Loucy (cell line): ENCODE measurements around the gene ZNF385B.

Experiments used
- H2AFZ ChIP-seq: fragments of 200-600 bp; sonication (generic); 2 replicates; pipeline ENCODE4 v1.6.0; 2016; ENCODE audit warnings: antibody characterized with exemption, mild to moderate bottlenecking, low read length, moderate library complexity
- H3F3A ChIP-seq: fragments of 200-600 bp; 2 replicates; pipeline ENCODE4 v1.6.0; 2016; ENCODE audit warnings: antibody characterized with exemption, low read depth, mild to moderate bottlenecking
- H3K27me3 ChIP-seq: fragments of 200-600 bp; sonication (generic); 2 replicates; pipeline ENCODE4 v1.6.1; 2014; ENCODE audit warnings: low read length, mild to moderate bottlenecking; ENCODE audit not compliant: insufficient read depth, poor library complexity, severe bottlenecking
- H3K36me3 ChIP-seq: fragments of 200-600 bp; sonication (generic); 2 replicates; pipeline ENCODE4 v1.6.1; 2016; ENCODE audit warnings: low read length; ENCODE audit not compliant: insufficient read depth
- H3K4me1 ChIP-seq: fragments of 200-600 bp; sonication (generic); 2 replicates; pipeline ENCODE4 v1.5.1; 2014; ENCODE audit warnings: low read length, mild to moderate bottlenecking; ENCODE audit not compliant: insufficient read depth, poor library complexity, severe bottlenecking
- H3K4me2 ChIP-seq: fragments of 200-600 bp; sonication (generic); 2 replicates; pipeline ENCODE4 v1.6.0; 2014; ENCODE audit warnings: antibody characterized with exemption, low read length, low read depth, mild to moderate bottlenecking; ENCODE audit not compliant: poor library complexity, severe bottlenecking
- H3K4me3 ChIP-seq: fragments of 200-600 bp; sonication (generic); 2 replicates; pipeline ENCODE4 v1.5.1; 2014; ENCODE audit warnings: low read length, mild to moderate bottlenecking, mixed read lengths; ENCODE audit not compliant: poor library complexity, severe bottlenecking
- H3K79me2 ChIP-seq: fragments of 200-600 bp; sonication (generic); 2 replicates; pipeline ENCODE4 v1.6.1; 2014; ENCODE audit warnings: low read length; ENCODE audit not compliant: insufficient read depth
- H3K9ac ChIP-seq: fragments of 200-600 bp; sonication (generic); 2 replicates; pipeline ENCODE4 v1.6.0; 2014; ENCODE audit warnings: mild to moderate bottlenecking, low read depth, low read length, moderate library complexity; ENCODE audit not compliant: poor library complexity, severe bottlenecking
- H3K9me2 ChIP-seq: fragments of 200-600 bp; sonication (generic); replicated peaks from 2 replicates; pipeline ENCODE4 v1.6.1; 2016; ENCODE audit warnings: low read depth, low read length, mixed read lengths
- H3K9me3 ChIP-seq: fragments of 200-600 bp; sonication (generic); 2 replicates; pipeline ENCODE4 v1.6.1; 2014; ENCODE audit warnings: mild to moderate bottlenecking, antibody characterized with exemption, low read length, low read depth; ENCODE audit not compliant: insufficient read depth
- H4K20me1 ChIP-seq: fragments of 200-600 bp; sonication (generic); 2 replicates; pipeline ENCODE4 v1.6.0; 2014; ENCODE audit warnings: antibody characterized with exemption, low read length, mild to moderate bottlenecking; ENCODE audit not compliant: insufficient read depth, poor library complexity, severe bottlenecking
- EZH2phosphoT487 ChIP-seq: fragments of 200-600 bp; IDR thresholded peaks from 2 replicates; pipeline ENCODE4 v1.6.1; 2018; ENCODE audit warnings: antibody characterized with exemption, mild to moderate bottlenecking, moderate library complexity, borderline replicate concordance
- TF ChIP-seq, protein P1 (sequence below): fragments of 200-600 bp; sonication (generic); conservative IDR thresholded peaks from 2 replicates; pipeline ENCODE4 v1.5.1; 2014; ENCODE audit warnings: mild to moderate bottlenecking, antibody characterized with exemption, low read length

ZNF385B gene

GRCh38 chr2:179442206-179442605 lies 419.2 kb downstream of the ZNF385B start:
- H3K4me3 ChIP-seq: no peak overlapping the region
- H3K4me2 ChIP-seq: no peak overlapping the region
- H3K36me3 ChIP-seq: no peaks in the 10 kb centered on the region
- no peaks in the 10 kb centered on the region for H3K27me3 ChIP-seq
- no peaks in the 10 kb centered on the region for H3F3A ChIP-seq
- no peaks in the 10 kb centered on the region for H3K79me2 ChIP-seq
- H4K20me1 ChIP-seq: no peaks in the 10 kb centered on the region
- no peak for TF ChIP-seq EZH2phosphoT487
- TF ChIP-seq, protein P1, sequence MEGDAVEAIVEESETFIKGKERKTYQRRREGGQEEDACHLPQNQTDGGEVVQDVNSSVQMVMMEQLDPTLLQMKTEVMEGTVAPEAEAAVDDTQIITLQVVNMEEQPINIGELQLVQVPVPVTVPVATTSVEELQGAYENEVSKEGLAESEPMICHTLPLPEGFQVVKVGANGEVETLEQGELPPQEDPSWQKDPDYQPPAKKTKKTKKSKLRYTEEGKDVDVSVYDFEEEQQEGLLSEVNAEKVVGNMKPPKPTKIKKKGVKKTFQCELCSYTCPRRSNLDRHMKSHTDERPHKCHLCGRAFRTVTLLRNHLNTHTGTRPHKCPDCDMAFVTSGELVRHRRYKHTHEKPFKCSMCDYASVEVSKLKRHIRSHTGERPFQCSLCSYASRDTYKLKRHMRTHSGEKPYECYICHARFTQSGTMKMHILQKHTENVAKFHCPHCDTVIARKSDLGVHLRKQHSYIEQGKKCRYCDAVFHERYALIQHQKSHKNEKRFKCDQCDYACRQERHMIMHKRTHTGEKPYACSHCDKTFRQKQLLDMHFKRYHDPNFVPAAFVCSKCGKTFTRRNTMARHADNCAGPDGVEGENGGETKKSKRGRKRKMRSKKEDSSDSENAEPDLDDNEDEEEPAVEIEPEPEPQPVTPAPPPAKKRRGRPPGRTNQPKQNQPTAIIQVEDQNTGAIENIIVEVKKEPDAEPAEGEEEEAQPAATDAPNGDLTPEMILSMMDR: no peak
- no peak overlapping the region for H3K9ac ChIP-seq
- no peaks in the 10 kb centered on the region for H3K4me1 ChIP-seq
- no peaks in the 10 kb centered on the region for H3K9me2 ChIP-seq
- H3K9me3 ChIP-seq: no peaks in the 10 kb centered on the region
- H2AFZ ChIP-seq: no peak overlapping the region

- Histone ChIP-seq H2AFZ (peak overlapping the region; percentile 19; the same call in 1 of the 2 replicates), H3K9ac (no peak overlapping the region), H3F3A (no peaks in the 10 kb centered on the region), H4K20me1 (no peaks in the 10 kb centered on the region), H3K36me3 (no peaks in the 10 kb centered on the region), H3K4me2 (no peak overlapping the region), H3K9me2 (no peaks in the 10 kb centered on the region), H3K4me1 (no peaks in the 10 kb centered on the region), H3K9me3 (no peaks in the 10 kb centered on the region), H3K79me2 (no peaks in the 10 kb centered on the region), H3K27me3 (no peaks in the 10 kb centered on the region), H3K4me3 (no peak overlapping the region)
- no peak for TF ChIP-seq EZH2phosphoT487
Observed at GRCh38 chr2:179441551-179441950, 419.9 kb downstream of the ZNF385B start.

DNA sequence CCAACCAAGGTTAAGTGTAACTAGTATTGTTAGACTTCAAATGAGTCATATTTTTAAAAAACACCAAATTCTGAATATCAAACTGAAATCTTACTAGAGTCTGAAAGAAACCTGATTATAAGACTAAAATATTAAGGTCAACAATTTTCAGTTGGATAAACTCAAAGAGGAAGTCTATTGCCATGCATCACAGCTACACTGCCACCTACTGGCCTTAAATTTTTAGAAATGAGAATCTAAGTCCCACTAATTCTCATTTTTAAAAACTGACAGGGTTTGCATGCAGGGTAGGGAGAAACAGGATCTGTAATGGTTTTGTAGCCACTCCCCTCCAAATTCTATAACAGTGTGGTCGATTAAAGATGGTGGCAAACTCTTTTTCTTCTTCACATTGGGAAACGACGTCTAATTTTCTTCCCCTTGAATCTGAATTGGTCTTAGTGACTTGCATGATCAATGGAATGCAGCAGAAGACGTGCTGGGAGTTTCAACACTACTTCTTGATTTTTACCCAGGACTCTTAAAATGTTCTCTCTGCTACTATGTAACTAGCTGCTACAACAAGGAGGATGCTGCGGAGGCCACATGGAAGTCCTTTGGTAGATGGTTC lies 420.7 kb downstream of the ZNF385B start:
- Histone ChIP-seq H3K4me3 (no peak overlapping the region), H3F3A (no peaks in the 10 kb centered on the region), H3K27me3 (no peaks in the 10 kb centered on the region), H3K4me2 (no peak overlapping the region), H3K9me3 (no peaks in the 10 kb centered on the region), H3K9me2 (no peaks in the 10 kb centered on the region), H3K9ac (no peak overlapping the region), H2AFZ (no peak overlapping the region; the same call in 1 of the 2 replicates), H4K20me1 (no peaks in the 10 kb centered on the region), H3K79me2 (no peaks in the 10 kb centered on the region), H3K4me1 (no peaks in the 10 kb centered on the region), H3K36me3 (no peaks in the 10 kb centered on the region)
- no peak for TF ChIP-seq EZH2phosphoT487
- TF ChIP-seq, protein P1: peak; percentile 89

DNA sequence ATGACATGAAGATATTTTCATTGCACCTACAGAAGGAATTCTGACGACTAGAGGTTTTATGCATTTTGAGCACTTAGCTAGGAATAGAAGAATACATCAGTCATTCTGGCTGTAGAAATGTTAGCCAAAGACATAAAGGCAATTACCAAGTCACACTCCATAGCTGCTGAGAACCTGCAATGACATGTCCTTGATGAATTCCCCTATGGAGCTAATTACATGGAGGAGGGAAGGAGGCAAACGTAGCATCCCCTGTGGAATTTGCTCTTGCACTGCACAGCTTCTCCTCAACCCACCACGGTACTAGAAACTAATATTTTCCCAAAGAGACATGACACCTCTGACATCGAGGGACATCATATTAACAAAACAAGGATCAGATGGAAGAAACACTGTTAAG lies 422.8 kb downstream of the ZNF385B start:
- TF ChIP-seq, protein P1: no peak
- no peak for TF ChIP-seq EZH2phosphoT487
- Histone ChIP-seq H3K9ac (no peak overlapping the region), H3K9me3 (no peaks in the 10 kb centered on the region), H2AFZ (peak overlapping the region; percentile 36; the same call in 1 of the 2 replicates), H3K4me1 (no peaks in the 10 kb centered on the region), H4K20me1 (no peaks in the 10 kb centered on the region), H3K27me3 (no peaks in the 10 kb centered on the region), H3F3A (no peaks in the 10 kb centered on the region), H3K4me2 (no peak overlapping the region), H3K79me2 (no peaks in the 10 kb centered on the region), H3K9me2 (no peaks in the 10 kb centered on the region), H3K36me3 (no peaks in the 10 kb centered on the region), H3K4me3 (no peak overlapping the region)
